IPS-NIHi7 (cell line): ENCODE measurements around the gene PDE6A.

Experiments
- DNase-seq: peaks from one replicate; pipeline ENCODE4 v3.0.0; 2012; ENCODE audit warnings: mixed read lengths; ENCODE audit errors: extremely low spot score

PDE6A gene

GRCh38 chr5:149818116-149818515 lies 126.5 kb downstream of the PDE6A start:
- no peak for DNase-seq

GRCh38 chr5:149817539-149818060 lies 127.0 kb downstream of the PDE6A start:
- DNase-seq, result no peak

DNA sequence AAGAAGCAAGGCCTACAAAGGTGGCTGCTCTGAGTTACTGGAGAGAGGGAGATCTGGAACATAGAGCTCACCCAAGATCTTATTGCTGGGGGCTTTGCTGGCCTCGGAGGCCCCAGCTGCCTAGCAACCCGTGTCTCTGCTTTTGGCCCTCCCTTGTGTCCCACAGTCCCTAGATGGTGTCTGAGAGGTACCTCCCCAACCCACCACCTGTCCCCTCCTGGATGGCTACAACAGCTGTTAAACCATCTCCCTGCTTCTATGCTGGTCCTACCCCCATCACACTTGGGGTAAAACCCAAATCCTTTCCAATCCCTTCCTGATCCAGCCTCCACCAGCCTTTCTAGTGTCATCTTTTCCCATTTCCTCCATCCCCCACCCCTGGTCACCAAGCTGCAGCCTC lies 127.9 kb downstream of the PDE6A start:
- no peak for DNase-seq

DNA sequence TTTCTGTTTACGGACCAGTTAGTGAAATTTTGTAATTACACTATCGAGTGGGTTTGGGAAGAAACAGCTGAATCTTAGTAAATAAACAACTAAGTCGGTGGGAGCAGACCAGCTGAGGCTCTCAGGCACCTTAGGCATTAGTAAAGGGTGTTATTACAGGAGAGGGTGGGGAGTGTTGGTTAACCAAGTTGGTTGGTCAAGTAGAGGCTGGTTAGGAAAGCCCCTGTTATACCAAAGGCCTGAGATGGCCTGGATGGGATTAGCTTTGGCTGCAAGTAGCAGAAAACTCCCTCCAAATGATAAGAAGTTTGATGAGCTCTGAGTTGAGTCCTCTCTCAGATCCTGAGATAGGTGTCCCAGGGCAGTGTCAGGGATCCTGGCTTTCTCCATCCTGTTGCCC lies 133.1 kb downstream of the PDE6A start:
- no peak for DNase-seq

DNA sequence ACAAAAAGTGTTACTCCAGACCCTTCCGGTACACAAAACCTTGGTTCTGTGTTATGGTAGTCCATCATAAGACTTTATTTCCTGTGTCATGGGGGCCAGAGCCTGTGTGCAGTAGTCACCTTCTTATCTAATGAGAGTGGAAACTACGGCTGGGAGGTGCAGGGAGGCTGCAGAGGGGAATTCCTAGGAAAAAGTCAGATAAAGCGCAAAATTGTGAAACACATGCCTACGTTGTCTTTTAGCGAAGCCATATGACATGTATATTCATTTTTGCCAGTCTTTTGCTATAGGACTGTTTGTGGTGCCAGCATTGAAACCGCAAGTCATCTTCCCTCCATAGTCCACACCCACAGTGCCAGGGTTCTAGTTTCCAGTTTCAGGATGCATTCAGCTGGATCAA lies 133.7 kb downstream of the PDE6A start:
- no peak for DNase-seq

- DNase-seq, result no peak
Measured at GRCh38 chr5:149809931-149810691, 134.5 kb downstream of the PDE6A start.

DNA sequence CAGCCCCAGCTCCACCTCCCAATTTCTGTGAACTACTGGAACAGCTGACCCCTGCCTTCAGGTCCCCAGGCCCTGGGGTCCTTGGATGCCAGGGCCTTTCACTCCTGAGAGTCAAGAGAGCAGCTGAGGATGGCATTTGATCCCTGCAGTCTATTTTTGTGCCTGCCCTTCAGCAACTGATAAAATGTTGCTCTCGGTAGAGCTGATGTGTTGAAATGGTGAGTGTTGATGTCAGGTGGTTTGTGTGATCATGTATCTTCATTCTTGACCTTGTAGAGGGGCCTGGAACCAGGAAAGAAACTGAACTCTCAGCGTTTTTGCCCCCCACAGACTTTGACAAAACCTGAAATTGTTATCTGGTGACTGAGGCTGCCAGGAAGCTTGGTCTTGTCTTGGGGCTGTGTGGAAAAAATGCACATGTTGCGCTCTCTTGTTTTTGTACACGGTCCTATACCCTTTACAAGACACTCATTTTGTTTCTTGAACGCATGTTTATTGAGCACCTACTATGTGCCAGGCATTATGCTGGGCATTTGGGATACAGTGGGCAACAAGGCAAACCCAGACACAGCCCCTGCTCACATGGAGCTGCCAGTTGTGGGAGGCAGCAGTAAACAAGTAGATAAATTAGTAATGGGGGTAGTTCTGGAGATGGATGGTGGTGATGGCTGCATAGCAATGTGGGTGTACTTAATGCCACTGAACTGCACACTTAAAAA lies 136.2 kb downstream of the PDE6A start:
- DNase-seq, result no peak
